K562 (cell line): Measurements from ENCODE around the gene RERE. TPM values are rescaled to one million over a fixed set of nuclear protein-coding genes. Genes with fewer than 3 reads are reported as not detected.

Experiments used
- CTBP1 ChIP-seq: fragments of 450-650 bp; IDR thresholded peaks from 2 replicates; pipeline ENCODE4 v1.6.1; 2016; ENCODE audit warnings: borderline replicate concordance
- FOXA1 ChIP-seq: fragments of 450-650 bp; IDR thresholded peaks from 2 replicates; pipeline ENCODE4 v1.6.1; 2016; ENCODE audit warnings: mild to moderate bottlenecking, borderline replicate concordance
- GTF2A2 ChIP-seq: IDR thresholded peaks from 2 replicates; pipeline ENCODE4 v1.6.1; 2016; ENCODE audit warnings: mild to moderate bottlenecking, missing genetic modification characterization, missing compliant biosample characterization
- HNRNPL ChIP-seq: fragments of 200-400 bp; formaldehyde crosslinking; IDR thresholded peaks from 2 replicates; pipeline ENCODE4 v1.6.1; 2017; ENCODE audit warnings: low read depth, mild to moderate bottlenecking, low read length
- IFI16 ChIP-seq: fragments of 250-450 bp; sonication (Bioruptor Pico); IDR thresholded peaks from 2 replicates; pipeline ENCODE4 v2.1.2; 2022; ENCODE audit warnings: mild to moderate bottlenecking, inconsistent platforms
- KDM1A ChIP-seq, 2 experiments: fragments of 450-650 bp; IDR thresholded peaks; 2 replicates each; pipeline ENCODE4 v1.6.1; 2016; ENCODE audit warnings: mild to moderate bottlenecking in 2 of 2
- PHB ChIP-seq: fragments of 250-450 bp; sonication (Bioruptor Pico); IDR thresholded peaks from 2 replicates; pipeline ENCODE4 v1.5.0; 2021
- RBM25 ChIP-seq: fragments of 200-400 bp; formaldehyde crosslinking; IDR thresholded peaks from 2 replicates; pipeline ENCODE4 v1.6.1; 2018; ENCODE audit warnings: low read length, low read depth, moderate library complexity; ENCODE audit not compliant: severe bottlenecking
- ZNF212 ChIP-seq: fragments of 450-650 bp; formaldehyde crosslinking; IDR thresholded peaks from 2 replicates; pipeline ENCODE4 v1.4.0; 2020; ENCODE audit warnings: mild to moderate bottlenecking
- polyA plus RNA-seq, 8 experiments: library from polyadenylated mRNA; depleted of rRNA in 4 of 8; stranded (reverse) in 5 of 8; unstranded in 3 of 8; fragments of >200 nt; fragmentation: Nextera tagmentation in 2 of 8; fragmentation: Illumina TruSeq in 1 of 8; extraction: Ambion mirVana in 2 of 8; extraction: Trizol in 1 of 8; gene quantifications; 2 replicates each; pipeline versions ENCODE4 v1.2.1 to v1.2.3, GENCODE V29; 2011 to 2014; ENCODE audit warnings: inconsistent platforms in 1 of 8, missing spikeins in 1 of 8
- total RNA-seq, 7 experiments: library from RNA; depleted of rRNA in 6 of 7; stranded (reverse); fragments of >200 nt in 6 of 7; fragmentation: Illumina TruSeq in 2 of 7; extraction: Trizol in 2 of 7; gene quantifications; 2 replicates each; pipeline versions ENCODE4 v1.2.1 to v1.2.3, GENCODE V29; 2011 to 2021; ENCODE audit warnings: low replicate concordance in 1 of 7
- TF ChIP-seq, protein P1 (sequence below): sonication (generic); formaldehyde crosslinking; IDR thresholded peaks from 2 replicates; pipeline ENCODE4 v1.8.0; 2023; ENCODE audit warnings: mild to moderate bottlenecking, missing genetic modification reagents
- TF ChIP-seq, protein P2 (sequence below): fragments of 250-450 bp; sonication (Bioruptor Pico); IDR thresholded peaks from 2 replicates; pipeline ENCODE4 v1.5.0; 2021
- TF ChIP-seq, protein P3 (sequence below): IDR thresholded peaks from 3 replicates; pipeline ENCODE4 v1.6.1; 2011; ENCODE audit warnings: borderline replicate concordance, mild to moderate bottlenecking; ENCODE audit not compliant: insufficient read length, insufficient read depth
- TF ChIP-seq, protein P4 (sequence below): fragments of 450-650 bp; IDR thresholded peaks from 2 replicates; pipeline ENCODE4 v1.6.1; 2016; ENCODE audit warnings: mild to moderate bottlenecking
- TF ChIP-seq, protein P5 (sequence below): sonication (generic); formaldehyde crosslinking; IDR thresholded peaks from 2 replicates; pipeline ENCODE4 v1.8.0; 2022; ENCODE audit warnings: mild to moderate bottlenecking, missing genetic modification reagents, borderline replicate concordance
- TF ChIP-seq, protein P6 (sequence below): fragments of 450-650 bp; IDR thresholded peaks from 2 replicates; pipeline ENCODE4 v1.6.1; 2018; ENCODE audit warnings: mild to moderate bottlenecking, low read depth; ENCODE audit not compliant: partially characterized antibody

The RERE gene
- total and polyA plus RNA-seq, 9 of the 15 experiments (the other 6 are each of a cell fraction or from before 2014, with no cell fraction given): 3.0 to 51.5 (median 13.4) TPM

DNA sequence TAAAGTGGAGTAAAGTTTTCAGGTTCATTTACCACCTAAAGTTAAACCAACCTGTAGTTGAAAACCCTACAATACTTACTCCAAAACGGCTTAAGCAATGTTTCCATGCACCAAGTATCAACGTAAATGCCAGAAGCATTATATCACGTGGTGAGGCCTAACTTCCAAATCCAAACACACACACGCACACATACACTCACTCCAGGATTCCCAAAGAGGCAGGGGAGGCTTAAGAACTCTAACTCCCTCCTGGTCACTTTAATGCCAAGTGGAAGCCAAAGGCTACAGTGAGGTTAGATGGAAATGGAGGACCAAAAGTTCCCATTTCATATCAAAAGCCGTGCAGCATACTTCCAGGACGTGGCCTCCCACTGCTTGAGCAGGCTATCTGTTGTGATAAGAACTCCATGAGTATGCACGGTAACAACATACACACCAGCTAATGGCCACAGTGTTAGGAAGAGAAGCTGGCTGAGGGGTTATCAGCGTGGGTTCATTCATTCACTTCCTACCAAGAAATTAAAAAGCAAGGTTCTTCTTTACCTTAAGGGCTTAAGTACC is 275.4 kb downstream of the RERE start (continued):
- TF ChIP-seq, protein P1, sequence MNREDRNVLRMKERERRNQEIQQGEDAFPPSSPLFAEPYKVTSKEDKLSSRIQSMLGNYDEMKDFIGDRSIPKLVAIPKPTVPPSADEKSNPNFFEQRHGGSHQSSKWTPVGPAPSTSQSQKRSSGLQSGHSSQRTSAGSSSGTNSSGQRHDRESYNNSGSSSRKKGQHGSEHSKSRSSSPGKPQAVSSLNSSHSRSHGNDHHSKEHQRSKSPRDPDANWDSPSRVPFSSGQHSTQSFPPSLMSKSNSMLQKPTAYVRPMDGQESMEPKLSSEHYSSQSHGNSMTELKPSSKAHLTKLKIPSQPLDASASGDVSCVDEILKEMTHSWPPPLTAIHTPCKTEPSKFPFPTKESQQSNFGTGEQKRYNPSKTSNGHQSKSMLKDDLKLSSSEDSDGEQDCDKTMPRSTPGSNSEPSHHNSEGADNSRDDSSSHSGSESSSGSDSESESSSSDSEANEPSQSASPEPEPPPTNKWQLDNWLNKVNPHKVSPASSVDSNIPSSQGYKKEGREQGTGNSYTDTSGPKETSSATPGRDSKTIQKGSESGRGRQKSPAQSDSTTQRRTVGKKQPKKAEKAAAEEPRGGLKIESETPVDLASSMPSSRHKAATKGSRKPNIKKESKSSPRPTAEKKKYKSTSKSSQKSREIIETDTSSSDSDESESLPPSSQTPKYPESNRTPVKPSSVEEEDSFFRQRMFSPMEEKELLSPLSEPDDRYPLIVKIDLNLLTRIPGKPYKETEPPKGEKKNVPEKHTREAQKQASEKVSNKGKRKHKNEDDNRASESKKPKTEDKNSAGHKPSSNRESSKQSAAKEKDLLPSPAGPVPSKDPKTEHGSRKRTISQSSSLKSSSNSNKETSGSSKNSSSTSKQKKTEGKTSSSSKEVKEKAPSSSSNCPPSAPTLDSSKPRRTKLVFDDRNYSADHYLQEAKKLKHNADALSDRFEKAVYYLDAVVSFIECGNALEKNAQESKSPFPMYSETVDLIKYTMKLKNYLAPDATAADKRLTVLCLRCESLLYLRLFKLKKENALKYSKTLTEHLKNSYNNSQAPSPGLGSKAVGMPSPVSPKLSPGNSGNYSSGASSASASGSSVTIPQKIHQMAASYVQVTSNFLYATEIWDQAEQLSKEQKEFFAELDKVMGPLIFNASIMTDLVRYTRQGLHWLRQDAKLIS (CRISPR knock-in tag): no peak
- TF ChIP-seq CTBP1 (peak; percentile 73; the same call in 1 of the 2 replicates), GTF2A2 (no peak), FOXA1 (no peak), IFI16 (CRISPR knock-in tag) (no peak), KDM1A (IDR thresholded peaks at IDR 0.05) (peak; percentile 54 to 81; a peak in 3 of 4 replicates), PHB (no peak), RBM25 (no peak), HNRNPL (no peak), ZNF212 (no peak)
- TF ChIP-seq, protein P2, sequence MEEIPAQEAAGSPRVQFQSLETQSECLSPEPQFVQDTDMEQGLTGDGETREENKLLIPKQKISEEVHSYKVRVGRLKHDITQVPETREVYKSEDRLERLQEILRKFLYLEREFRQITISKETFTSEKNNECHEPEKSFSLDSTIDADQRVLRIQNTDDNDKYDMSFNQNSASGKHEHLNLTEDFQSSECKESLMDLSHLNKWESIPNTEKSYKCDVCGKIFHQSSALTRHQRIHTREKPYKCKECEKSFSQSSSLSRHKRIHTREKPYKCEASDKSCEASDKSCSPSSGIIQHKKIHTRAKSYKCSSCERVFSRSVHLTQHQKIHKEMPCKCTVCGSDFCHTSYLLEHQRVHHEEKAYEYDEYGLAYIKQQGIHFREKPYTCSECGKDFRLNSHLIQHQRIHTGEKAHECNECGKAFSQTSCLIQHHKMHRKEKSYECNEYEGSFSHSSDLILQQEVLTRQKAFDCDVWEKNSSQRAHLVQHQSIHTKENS (CRISPR knock-in tag): no peak
- TF ChIP-seq, protein P3, sequence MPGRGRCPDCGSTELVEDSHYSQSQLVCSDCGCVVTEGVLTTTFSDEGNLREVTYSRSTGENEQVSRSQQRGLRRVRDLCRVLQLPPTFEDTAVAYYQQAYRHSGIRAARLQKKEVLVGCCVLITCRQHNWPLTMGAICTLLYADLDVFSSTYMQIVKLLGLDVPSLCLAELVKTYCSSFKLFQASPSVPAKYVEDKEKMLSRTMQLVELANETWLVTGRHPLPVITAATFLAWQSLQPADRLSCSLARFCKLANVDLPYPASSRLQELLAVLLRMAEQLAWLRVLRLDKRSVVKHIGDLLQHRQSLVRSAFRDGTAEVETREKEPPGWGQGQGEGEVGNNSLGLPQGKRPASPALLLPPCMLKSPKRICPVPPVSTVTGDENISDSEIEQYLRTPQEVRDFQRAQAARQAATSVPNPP: no peak
- TF ChIP-seq, protein P4, sequence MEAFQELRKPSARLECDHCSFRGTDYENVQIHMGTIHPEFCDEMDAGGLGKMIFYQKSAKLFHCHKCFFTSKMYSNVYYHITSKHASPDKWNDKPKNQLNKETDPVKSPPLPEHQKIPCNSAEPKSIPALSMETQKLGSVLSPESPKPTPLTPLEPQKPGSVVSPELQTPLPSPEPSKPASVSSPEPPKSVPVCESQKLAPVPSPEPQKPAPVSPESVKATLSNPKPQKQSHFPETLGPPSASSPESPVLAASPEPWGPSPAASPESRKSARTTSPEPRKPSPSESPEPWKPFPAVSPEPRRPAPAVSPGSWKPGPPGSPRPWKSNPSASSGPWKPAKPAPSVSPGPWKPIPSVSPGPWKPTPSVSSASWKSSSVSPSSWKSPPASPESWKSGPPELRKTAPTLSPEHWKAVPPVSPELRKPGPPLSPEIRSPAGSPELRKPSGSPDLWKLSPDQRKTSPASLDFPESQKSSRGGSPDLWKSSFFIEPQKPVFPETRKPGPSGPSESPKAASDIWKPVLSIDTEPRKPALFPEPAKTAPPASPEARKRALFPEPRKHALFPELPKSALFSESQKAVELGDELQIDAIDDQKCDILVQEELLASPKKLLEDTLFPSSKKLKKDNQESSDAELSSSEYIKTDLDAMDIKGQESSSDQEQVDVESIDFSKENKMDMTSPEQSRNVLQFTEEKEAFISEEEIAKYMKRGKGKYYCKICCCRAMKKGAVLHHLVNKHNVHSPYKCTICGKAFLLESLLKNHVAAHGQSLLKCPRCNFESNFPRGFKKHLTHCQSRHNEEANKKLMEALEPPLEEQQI: peak; percentile 85
- TF ChIP-seq, protein P5, sequence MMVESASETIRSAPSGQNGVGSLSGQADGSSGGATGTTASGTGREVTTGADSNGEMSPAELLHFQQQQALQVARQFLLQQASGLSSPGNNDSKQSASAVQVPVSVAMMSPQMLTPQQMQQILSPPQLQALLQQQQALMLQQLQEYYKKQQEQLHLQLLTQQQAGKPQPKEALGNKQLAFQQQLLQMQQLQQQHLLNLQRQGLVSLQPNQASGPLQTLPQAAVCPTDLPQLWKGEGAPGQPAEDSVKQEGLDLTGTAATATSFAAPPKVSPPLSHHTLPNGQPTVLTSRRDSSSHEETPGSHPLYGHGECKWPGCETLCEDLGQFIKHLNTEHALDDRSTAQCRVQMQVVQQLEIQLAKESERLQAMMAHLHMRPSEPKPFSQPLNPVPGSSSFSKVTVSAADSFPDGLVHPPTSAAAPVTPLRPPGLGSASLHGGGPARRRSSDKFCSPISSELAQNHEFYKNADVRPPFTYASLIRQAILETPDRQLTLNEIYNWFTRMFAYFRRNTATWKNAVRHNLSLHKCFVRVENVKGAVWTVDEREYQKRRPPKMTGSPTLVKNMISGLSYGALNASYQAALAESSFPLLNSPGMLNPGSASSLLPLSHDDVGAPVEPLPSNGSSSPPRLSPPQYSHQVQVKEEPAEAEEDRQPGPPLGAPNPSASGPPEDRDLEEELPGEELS: no peak
- TF ChIP-seq, protein P6, sequence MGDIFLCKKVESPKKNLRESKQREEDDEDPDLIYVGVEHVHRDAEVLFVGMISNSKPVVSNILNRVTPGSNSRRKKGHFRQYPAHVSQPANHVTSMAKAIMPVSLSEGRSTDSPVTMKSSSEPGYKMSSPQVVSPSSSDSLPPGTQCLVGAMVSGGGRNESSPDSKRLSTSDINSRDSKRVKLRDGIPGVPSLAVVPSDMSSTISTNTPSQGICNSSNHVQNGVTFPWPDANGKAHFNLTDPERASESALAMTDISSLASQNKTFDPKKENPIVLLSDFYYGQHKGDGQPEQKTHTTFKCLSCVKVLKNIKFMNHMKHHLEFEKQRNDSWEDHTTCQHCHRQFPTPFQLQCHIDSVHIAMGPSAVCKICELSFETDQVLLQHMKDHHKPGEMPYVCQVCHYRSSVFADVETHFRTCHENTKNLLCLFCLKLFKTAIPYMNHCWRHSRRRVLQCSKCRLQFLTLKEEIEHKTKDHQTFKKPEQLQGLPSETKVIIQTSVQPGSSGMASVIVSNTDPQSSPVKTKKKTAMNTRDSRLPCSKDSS: no peak
